HG03457 (cell line): ENCODE results near the gene TMEM181.
"Not testable (repeated sequence)": the region's sequence is repeated elsewhere in the genome, so short reads cannot be mapped to it uniquely, and the experiment has no call there.

Experiments
- ATAC-seq: cut with Tn5 transposase; IDR thresholded peaks from one replicate; pipeline ENCODE4 v1.9.1; 2021; ENCODE audit warnings: moderate number of reproducible peaks; ENCODE audit not compliant: unreplicated experiment

Gene TMEM181

GRCh38 chr6:158559895-158560835 lies at the start of gene TMEM181:
TSS of gene TMEM181 (plus strand) at chr6:158560091. CDS start at chr6:158560225, 134 bp downstream.
- ATAC-seq, result peak; percentile 74

GRCh38 chr6:158512809-158513208 lies 47.1 kb upstream of the TMEM181 start:
- no peak for ATAC-seq

- no peak for ATAC-seq
These were observed 45.7 kb upstream of the TMEM181 start for GRCh38 chr6:158514176-158514575.

GRCh38 chr6:158514991-158515390 lies 44.9 kb upstream of the TMEM181 start:
- ATAC-seq, result no peak

- no peak for ATAC-seq
These were observed 43.8 kb upstream of the TMEM181 start for GRCh38 chr6:158516098-158516497.

GRCh38 chr6:158517038-158517437 lies 42.9 kb upstream of the TMEM181 start:
- ATAC-seq, result no peak

- ATAC-seq, result peak; percentile 50
These were observed 42.3 kb upstream of the TMEM181 start for GRCh38 chr6:158517581-158517980.

- ATAC-seq, result peak; percentile 62
These were observed 41.4 kb upstream of the TMEM181 start for GRCh38 chr6:158518191-158519127.

- ATAC-seq, result no peak
These were observed 40.6 kb upstream of the TMEM181 start for GRCh38 chr6:158519300-158519699.

- ATAC-seq, result no peak
These were observed 40.1 kb upstream of the TMEM181 start for GRCh38 chr6:158519761-158520160.

- ATAC-seq, result not testable (repeated sequence)
These were observed 38.9 kb upstream of the TMEM181 start for GRCh38 chr6:158520975-158521374.

- no peak for ATAC-seq
These were observed 38.1 kb upstream of the TMEM181 start for GRCh38 chr6:158521759-158522158.

- no peak for ATAC-seq
These were observed 37.3 kb upstream of the TMEM181 start for GRCh38 chr6:158522616-158523015.

GRCh38 chr6:158524311-158524710 lies 35.6 kb upstream of the TMEM181 start:
- no peak for ATAC-seq

- not testable (repeated sequence) for ATAC-seq
These were observed 32.0 kb upstream of the TMEM181 start for GRCh38 chr6:158527858-158528257.

GRCh38 chr6:158528826-158529225 lies 31.1 kb upstream of the TMEM181 start:
- ATAC-seq, result no peak

- ATAC-seq, result no peak
These were observed 30.3 kb upstream of the TMEM181 start for GRCh38 chr6:158529629-158530028.

- no peak for ATAC-seq
These were observed 28.3 kb upstream of the TMEM181 start for GRCh38 chr6:158531566-158531965.

- no peak for ATAC-seq
These were observed 27.9 kb upstream of the TMEM181 start for GRCh38 chr6:158531970-158532369.

- no peak for ATAC-seq
These were observed 23.6 kb upstream of the TMEM181 start for GRCh38 chr6:158536084-158536890.
